ENCODE measurements around the gene KIFBP.
"Not testable (repeated sequence)": the region's sequence is repeated elsewhere in the genome, so short reads cannot be mapped to it uniquely, and the experiment has no call there.

Gene KIFBP

DNA sequence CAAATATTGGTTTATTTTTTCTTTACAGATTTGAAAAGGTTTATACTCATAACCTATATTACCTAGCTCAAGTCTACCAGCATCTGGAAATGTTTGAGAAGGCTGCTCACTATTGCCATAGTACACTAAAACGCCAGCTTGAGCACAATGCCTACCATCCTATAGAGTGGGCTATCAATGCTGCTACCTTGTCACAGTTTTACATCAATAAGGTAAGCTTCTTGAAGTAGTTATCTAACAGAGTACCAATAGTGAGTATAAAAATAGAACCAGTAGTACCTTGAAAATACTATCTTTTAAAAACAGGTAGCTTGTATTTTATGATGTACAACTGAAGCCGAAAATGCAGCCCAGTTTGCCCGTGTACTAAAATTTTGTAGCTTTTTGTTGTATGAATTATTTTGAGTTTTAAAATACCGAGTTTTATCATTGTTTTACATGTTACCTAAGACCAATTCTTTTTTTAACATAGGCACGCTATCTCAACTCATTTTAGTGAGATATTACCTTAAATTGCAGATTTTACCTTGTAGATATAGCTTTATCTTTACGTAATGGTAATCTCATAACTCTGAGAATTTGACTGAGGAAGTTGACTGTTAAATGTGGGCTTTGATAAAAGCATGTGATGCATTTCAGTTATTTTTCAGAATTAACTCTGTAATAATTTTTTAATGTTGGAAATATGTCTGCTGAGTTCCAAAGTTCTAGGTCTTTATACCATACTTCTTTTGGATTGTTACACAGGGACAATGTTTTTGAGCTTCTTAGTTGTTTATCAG lies 17.3 kb downstream of the KIFBP start:
- H3K4me3 ChIP-seq (ENCODE audit: low read depth, low read length) = no peak overlapping the region
- TF ChIP-seq, protein P1, sequence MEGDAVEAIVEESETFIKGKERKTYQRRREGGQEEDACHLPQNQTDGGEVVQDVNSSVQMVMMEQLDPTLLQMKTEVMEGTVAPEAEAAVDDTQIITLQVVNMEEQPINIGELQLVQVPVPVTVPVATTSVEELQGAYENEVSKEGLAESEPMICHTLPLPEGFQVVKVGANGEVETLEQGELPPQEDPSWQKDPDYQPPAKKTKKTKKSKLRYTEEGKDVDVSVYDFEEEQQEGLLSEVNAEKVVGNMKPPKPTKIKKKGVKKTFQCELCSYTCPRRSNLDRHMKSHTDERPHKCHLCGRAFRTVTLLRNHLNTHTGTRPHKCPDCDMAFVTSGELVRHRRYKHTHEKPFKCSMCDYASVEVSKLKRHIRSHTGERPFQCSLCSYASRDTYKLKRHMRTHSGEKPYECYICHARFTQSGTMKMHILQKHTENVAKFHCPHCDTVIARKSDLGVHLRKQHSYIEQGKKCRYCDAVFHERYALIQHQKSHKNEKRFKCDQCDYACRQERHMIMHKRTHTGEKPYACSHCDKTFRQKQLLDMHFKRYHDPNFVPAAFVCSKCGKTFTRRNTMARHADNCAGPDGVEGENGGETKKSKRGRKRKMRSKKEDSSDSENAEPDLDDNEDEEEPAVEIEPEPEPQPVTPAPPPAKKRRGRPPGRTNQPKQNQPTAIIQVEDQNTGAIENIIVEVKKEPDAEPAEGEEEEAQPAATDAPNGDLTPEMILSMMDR (IDR thresholded peaks at IDR 0.05; ENCODE audit: borderline replicate concordance, insufficient read depth, low read depth, low read length) = no peak

DNA sequence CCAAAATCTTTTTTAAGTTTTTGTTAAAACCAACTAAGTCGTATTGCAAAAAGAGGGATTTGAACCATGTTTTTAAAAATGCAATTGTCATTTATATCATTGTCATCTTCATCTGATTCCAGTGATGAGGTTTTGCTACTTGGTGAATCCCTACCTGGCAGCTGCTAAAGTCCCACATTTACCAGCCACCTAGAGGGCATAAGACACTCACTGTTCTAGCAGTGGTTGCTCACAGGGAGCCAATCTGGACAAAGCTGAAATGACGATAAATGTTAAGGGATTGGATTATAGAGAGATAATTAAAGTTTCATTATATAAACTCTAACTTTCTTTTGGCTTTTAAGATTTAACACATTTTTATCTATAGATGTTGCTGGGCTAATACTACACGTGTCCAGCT lies 18.7 kb downstream of the KIFBP start:
- H3K4me3 ChIP-seq (ENCODE audit: low read depth, low read length) = no peak overlapping the region
- TF ChIP-seq, protein P1 (IDR thresholded peaks at IDR 0.05; ENCODE audit: borderline replicate concordance, insufficient read depth, low read depth, low read length) = no peak

DNA sequence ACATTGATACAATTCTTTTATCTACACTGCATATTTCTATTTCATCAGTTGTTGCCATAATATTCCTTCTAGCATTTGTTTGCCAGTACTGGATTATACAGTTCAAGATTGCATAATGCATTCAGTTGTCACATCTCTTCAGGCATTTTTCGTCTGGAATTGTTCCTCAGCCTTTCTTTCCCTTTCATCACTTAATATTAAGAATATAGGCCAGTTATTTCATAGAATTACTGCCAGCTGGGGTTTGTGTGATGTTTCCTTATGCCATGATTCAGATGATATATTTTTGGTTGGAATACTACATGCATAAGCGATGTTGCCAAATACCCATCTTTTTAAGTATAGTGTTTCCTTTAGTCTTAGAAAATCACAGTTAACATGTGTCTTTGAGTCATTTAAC lies 20.8 kb downstream of the KIFBP start:
- H3K4me3 ChIP-seq (ENCODE audit: low read depth, low read length) = no peak overlapping the region
- TF ChIP-seq, protein P1 (IDR thresholded peaks at IDR 0.05; ENCODE audit: borderline replicate concordance, insufficient read depth, low read depth, low read length) = no peak

DNA sequence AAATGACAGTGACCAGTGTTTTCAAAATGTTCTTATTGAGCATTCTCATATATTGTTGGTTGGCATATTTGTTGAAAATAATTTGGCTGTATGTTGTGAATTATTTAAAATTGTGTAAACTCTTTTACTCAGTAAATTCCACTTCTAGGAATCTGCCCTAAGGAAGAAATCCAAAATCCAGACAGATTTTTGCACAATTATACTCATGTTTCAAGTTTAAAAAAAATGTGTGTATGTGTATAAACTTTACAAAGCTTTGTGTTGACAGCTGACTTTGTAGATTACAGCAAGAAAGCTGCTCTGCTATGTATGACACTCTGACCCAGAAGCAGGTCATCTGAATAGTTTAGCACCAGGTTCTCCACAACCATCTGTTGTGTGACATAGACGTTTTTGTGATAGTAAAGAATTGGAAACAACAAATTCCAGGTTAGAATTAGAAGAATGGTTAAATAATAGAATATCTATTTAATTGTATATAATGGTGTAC lies 21.6 kb downstream of the KIFBP start:
- TF ChIP-seq, protein P1 (IDR thresholded peaks at IDR 0.05; ENCODE audit: borderline replicate concordance, insufficient read depth, low read depth, low read length) = no peak
- no peak overlapping the region for H3K4me3 ChIP-seq (ENCODE audit: low read depth, low read length)

DNA sequence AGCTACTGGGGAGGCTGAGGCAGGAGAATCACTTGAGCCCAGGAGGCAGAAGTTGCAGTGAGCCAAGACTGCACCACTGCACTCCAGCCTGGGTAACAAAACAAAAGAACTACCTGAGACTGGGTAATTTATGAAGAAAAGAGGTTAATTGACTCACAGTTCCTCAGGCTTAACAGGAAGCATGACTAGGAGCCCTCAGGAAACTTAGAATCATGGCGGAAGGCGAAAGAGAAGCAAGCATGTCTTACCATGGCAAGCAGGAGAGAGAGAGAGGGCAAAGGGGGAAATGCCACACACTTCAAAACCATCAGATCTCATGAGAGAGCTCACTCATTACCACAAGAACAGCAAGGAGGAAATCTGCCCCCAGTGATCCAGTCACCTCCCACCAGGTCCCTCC lies 24.2 kb downstream of the KIFBP start:
- not testable (repeated sequence) for H3K4me3 ChIP-seq (ENCODE audit: low read depth, low read length)

DNA sequence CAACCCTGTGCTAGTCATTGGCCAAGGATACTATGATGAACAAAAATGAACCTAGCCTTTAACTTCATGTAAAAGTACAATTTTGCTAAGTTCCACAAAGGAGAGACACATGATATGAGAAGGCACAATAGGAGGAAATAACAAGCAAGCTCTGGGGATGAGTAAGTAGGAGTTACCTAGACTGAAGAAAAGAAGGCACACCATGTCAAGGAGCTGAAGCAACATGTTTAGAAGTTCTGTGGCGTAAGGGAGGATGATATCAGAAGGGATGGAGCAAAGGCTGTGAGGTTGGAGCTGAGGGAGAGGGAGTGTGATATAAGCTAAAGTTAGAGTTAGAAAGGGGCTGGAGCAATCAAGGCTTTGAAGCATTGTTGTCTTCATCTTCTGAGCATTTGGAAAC lies 25.6 kb downstream of the KIFBP start:
- TF ChIP-seq, protein P1 (IDR thresholded peaks at IDR 0.05; ENCODE audit: borderline replicate concordance, insufficient read depth, low read depth, low read length) = no peak
- H3K4me3 ChIP-seq (ENCODE audit: low read depth, low read length) = no peak overlapping the region

DNA sequence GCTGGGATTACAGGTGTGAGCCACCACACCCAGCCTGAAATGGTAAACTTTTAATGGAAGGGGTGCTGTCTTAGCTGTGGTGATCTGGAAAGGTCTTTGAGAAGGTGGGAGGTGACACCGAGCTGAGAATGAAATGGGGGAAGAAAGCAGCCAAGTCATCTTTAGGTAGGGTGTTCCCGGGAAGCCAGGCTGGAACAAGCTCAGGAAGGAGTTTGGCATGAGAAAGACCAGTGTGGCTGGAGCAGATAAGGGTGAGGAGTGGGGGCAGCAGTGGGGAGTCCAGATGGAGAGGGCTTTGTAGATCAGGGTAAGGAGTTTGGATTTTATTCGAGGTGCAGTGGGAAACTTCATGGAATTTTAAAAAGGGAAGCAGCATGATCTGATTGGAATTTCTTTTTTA lies 30.0 kb downstream of the KIFBP start:
- TF ChIP-seq, protein P1 (IDR thresholded peaks at IDR 0.05; ENCODE audit: borderline replicate concordance, insufficient read depth, low read depth, low read length) = no peak
- H3K4me3 ChIP-seq (ENCODE audit: low read depth, low read length) = no peak overlapping the region
